Keratinocyte (primary cell): ENCODE results near the gene ILKAP.

Source experiments
- EZH2 ChIP-seq: IDR thresholded peaks from one replicate; pipeline ENCODE4 v1.6.1; 2012; ENCODE audit warnings: inconsistent platforms, mild to moderate bottlenecking, low read length, moderate library complexity
- TF ChIP-seq, protein P1 (sequence below), 3 experiments: IDR thresholded peaks in 1 of 3; conservative IDR thresholded peaks in 1 of 3; optimal IDR thresholded peaks in 1 of 3; 2 replicates in 2 of 3; 3 replicates in 1 of 3; pipeline versions ENCODE3 to v1.5.1; 2011; ENCODE audit warnings: low read length in 3 of 3, mild to moderate bottlenecking in 3 of 3, moderate library complexity in 2 of 3, control low read depth in 1 of 3, inconsistent platforms in 1 of 3; ENCODE audit not compliant: insufficient read depth in 2 of 3; ENCODE audit errors: extremely low read depth in 1 of 3

DNA sequence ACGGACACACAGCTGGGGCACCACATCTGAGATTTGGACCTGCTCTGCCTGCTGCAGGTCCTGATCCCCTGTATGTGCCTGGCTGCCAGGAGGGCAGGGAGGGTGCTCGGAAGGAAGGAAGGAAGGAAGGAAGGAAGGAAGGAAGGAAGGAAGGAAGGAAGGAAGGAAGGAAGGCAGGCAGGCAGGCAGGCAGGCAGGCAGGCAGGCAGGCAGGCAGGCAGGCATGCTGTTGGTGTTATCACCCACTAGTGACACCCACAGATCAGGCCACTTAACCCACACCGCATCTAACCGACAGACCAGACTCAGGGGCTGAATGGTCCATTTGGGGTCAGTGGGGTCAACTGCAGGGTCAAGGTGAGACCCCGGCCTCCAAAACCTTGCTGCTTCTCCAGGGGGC is 59.2 kb downstream of the ILKAP start:
- TF ChIP-seq EZH2, result no peak
- TF ChIP-seq, protein P1, sequence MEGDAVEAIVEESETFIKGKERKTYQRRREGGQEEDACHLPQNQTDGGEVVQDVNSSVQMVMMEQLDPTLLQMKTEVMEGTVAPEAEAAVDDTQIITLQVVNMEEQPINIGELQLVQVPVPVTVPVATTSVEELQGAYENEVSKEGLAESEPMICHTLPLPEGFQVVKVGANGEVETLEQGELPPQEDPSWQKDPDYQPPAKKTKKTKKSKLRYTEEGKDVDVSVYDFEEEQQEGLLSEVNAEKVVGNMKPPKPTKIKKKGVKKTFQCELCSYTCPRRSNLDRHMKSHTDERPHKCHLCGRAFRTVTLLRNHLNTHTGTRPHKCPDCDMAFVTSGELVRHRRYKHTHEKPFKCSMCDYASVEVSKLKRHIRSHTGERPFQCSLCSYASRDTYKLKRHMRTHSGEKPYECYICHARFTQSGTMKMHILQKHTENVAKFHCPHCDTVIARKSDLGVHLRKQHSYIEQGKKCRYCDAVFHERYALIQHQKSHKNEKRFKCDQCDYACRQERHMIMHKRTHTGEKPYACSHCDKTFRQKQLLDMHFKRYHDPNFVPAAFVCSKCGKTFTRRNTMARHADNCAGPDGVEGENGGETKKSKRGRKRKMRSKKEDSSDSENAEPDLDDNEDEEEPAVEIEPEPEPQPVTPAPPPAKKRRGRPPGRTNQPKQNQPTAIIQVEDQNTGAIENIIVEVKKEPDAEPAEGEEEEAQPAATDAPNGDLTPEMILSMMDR (optimal IDR thresholded peaks at IDR 0.05 in 1 of 3, IDR thresholded peaks at IDR 0.05 in 1 of 3, conservative IDR thresholded peaks at IDR 0.05 in 1 of 3; ENCODE audit: extremely low read depth in 1 of 3, insufficient read depth in 2 of 3, low read length in 3 of 3), result no peak
